A549 (cell line): ENCODE data around the gene MAML3. TPM values are rescaled to one million over a fixed set of nuclear protein-coding genes. Genes with fewer than 3 reads are reported as not detected.

Source experiments
- ATAC-seq, 2 experiments: fragments of 200-7000 bp in 1 of 2; fragments of >200 bp in 1 of 2; cut with Nextera tagmentation in 1 of 2; cut with Tn5 transposase in 1 of 2; 3 replicates each; pipeline versions ENCODE4 v1.8.0 to v1.9.1; 2018 to 2020; ENCODE audit warnings: mild to moderate bottlenecking in 1 of 2, moderate library complexity in 1 of 2
- CTCF ChIA-PET: fragments of 300-600 bp; sonication (Branson Sonifier 250); formaldehyde crosslinking; extraction: SDS; loops from one replicate; lab custom pipeline; 2021; ENCODE audit warnings: antibody characterized with exemption, inconsistent platforms; lab: Yijun Ruan, JAX
- POLR2A ChIA-PET: fragments of 350-600 bp; formaldehyde crosslinking; extraction: SDS; loops from one replicate; lab custom pipeline; 2021; ENCODE audit warnings: antibody characterized with exemption, inconsistent platforms; lab: Yijun Ruan, JAX
- DNase-seq, 2 experiments: peaks; one replicate each; pipeline versions ENCODE4 v3.0.0 to v3.0.0-alpha.2; 2011 to 2016; ENCODE audit warnings: low read depth in 1 of 2, low spot score in 1 of 2
- FAIRE-seq: peaks from 2 replicates; lab custom pipeline; 2011; peaks lifted over from hg19 to GRCh38; lab: Jason Lieb, UNC
- H3K27ac ChIP-seq, 2 experiments: fragments of >200 bp; sonication (Bioruptor Twin); formaldehyde crosslinking; 3 replicates each; pipeline ENCODE4 v1.5.1; 2016 to 2017
- H3K4me1 ChIP-seq: fragments of >200 bp; sonication (Bioruptor Twin); formaldehyde crosslinking; 3 replicates; pipeline ENCODE4 v1.6.1; 2016
- H3K4me2 ChIP-seq: fragments of >200 bp; sonication (Bioruptor Twin); formaldehyde crosslinking; 3 replicates; pipeline ENCODE4 v1.6.1; 2016
- H3K4me3 ChIP-seq: fragments of >200 bp; sonication (Bioruptor Twin); formaldehyde crosslinking; 3 replicates; pipeline ENCODE4 v1.5.1; 2016
- H3K9me3 ChIP-seq: fragments of >200 bp; sonication (Bioruptor Twin); formaldehyde crosslinking; 3 replicates; pipeline ENCODE4 v1.6.1; 2016
- ATOH8 ChIP-seq: fragments of 250-450 bp; sonication (Bioruptor Pico); IDR thresholded peaks from 2 replicates; pipeline ENCODE4 v1.5.0; 2020; ENCODE audit warnings: low read depth, mild to moderate bottlenecking, moderate library complexity
- BHLHE40 ChIP-seq: IDR thresholded peaks from 2 replicates; pipeline ENCODE4 v1.6.1; 2012; ENCODE audit warnings: low read depth, low read length, inconsistent platforms
- CBX8 ChIP-seq: fragments of 200-600 bp; sonication (generic); IDR thresholded peaks from 2 replicates; pipeline ENCODE4 v1.6.1; 2016
- EHMT2 ChIP-seq: fragments of 200-600 bp; sonication (generic); IDR thresholded peaks from 2 replicates; pipeline ENCODE4 v1.6.1; 2016; ENCODE audit warnings: antibody characterized with exemption, low read depth, mild to moderate bottlenecking, moderate library complexity
- ELK1 ChIP-seq: fragments of 150-350 bp; IDR thresholded peaks from 2 replicates; pipeline ENCODE4 v1.6.1; 2014; ENCODE audit warnings: low read depth, mild to moderate bottlenecking, low read length
- EP300 ChIP-seq, 2 experiments: fragments of >200 bp; sonication (Bioruptor Twin); formaldehyde crosslinking; IDR thresholded peaks; 2 replicates in 1 of 2; 3 replicates in 1 of 2; pipeline ENCODE4 v1.6.1; 2016 to 2017
- HDAC2 ChIP-seq: fragments of 200-600 bp; sonication (generic); IDR thresholded peaks from 2 replicates; pipeline ENCODE4 v1.6.1; 2016
- MAFK ChIP-seq: fragments of 450-650 bp; IDR thresholded peaks from 2 replicates; pipeline ENCODE4 v1.6.1; 2014; ENCODE audit not compliant: partially characterized antibody
- MAX ChIP-seq: IDR thresholded peaks from 2 replicates; pipeline ENCODE4 v1.6.1; 2012
- MYC ChIP-seq: IDR thresholded peaks from 2 replicates; pipeline ENCODE4 v1.6.1; 2012; ENCODE audit warnings: mild to moderate bottlenecking, inconsistent platforms, low read length, improper control_type of control experiment, borderline replicate concordance
- NPAS2 ChIP-seq: fragments of 250-450 bp; sonication (Bioruptor Pico); IDR thresholded peaks from 2 replicates; pipeline ENCODE4 v1.8.0; 2022; ENCODE audit warnings: mild to moderate bottlenecking, moderate library complexity, borderline replicate concordance
- NR3C1 ChIP-seq: fragments of >200 bp; sonication (Bioruptor Twin); formaldehyde crosslinking; IDR thresholded peaks from 3 replicates; pipeline ENCODE4 v1.6.1; 2017
- RAD21 ChIP-seq, 2 experiments: fragments of >200 bp in 1 of 2; sonication (Bioruptor Twin) in 1 of 2; formaldehyde crosslinking in 1 of 2; IDR thresholded peaks in 1 of 2; conservative IDR thresholded peaks in 1 of 2; 2 replicates in 1 of 2; 3 replicates in 1 of 2; pipeline ENCODE4 v1.6.1; 2012 to 2018; ENCODE audit warnings: inconsistent platforms in 1 of 2
- REST ChIP-seq: fragments of 200-600 bp; sonication (generic); IDR thresholded peaks from 2 replicates; pipeline ENCODE4 v1.6.1; 2016; ENCODE audit warnings: antibody characterized with exemption, mild to moderate bottlenecking, moderate library complexity
- RNF2 ChIP-seq: fragments of 200-600 bp; sonication (generic); IDR thresholded peaks from 2 replicates; pipeline ENCODE4 v1.6.1; 2016; ENCODE audit warnings: low read depth, mild to moderate bottlenecking, antibody characterized with exemption, moderate library complexity, borderline replicate concordance
- ZC3H11A ChIP-seq: fragments of 450-650 bp; IDR thresholded peaks from 2 replicates; pipeline ENCODE4 v1.6.1; 2014; ENCODE audit warnings: antibody characterized with exemption, mild to moderate bottlenecking
- WGBS: methylation state at CpG from one replicate; pipeline ENCODE4 v1.1.6; 2017; ENCODE audit errors: missing lambda C conversion rate; 5-methylcytosine and 5-hydroxymethylcytosine counted together
- polyA plus RNA-seq, 4 experiments: library from polyadenylated mRNA; depleted of rRNA in 3 of 4; stranded (reverse); fragments of >200 nt; fragmentation: RNase III in 1 of 4; extraction: RNeasy Plus Mini Kit Qiagen cat#74134 plus additional on column Dnase treatment in 1 of 4; gene quantifications; 2 replicates in 3 of 4; 3 replicates in 1 of 4; pipeline ENCODE4 v1.2.3, GENCODE V29; 2011 to 2017

MAML3 gene
- polyA plus RNA-seq, 2 of the 4 experiments (the other 2 are of a cell fraction), result 9.0 to 22.2 TPM

GRCh38 chr4:139763205-139763604, 390.8 kb downstream of the MAML3 start:
- Histone ChIP-seq H3K9me3 (no peaks in the 10 kb centered on the region), H3K27ac (no peak overlapping the region), H3K4me2 (no peak overlapping the region)
- no peak for DNase-seq
- CTCF ChIA-PET, result interaction anchor here (0.5 to 0.8 kb wide), 2 partner anchors 73 to 172 kb away, joined by 3 read pairs; no protein-coding TSS in a partner anchor
- TF ChIP-seq ZC3H11A (no peak), NPAS2 (CRISPR knock-in tag) (no peak), NR3C1 (no peak), BHLHE40 (no peak), ATOH8 (CRISPR knock-in tag) (no peak)
- TF ChIP-seq, all 56 proteins: peak for 0
- POLR2A ChIA-PET, result no interaction called here
- Histone ChIP-seq H3K4me1 (no peaks in the 10 kb centered on the region), H3K4me3 (no peak overlapping the region)
- no peak for FAIRE-seq
- WGBS, result 89% methylated on average over 6 of the region's 6 CpGs
- no peak for ATAC-seq

GRCh38 chr4:139762720-139763119, 391.3 kb downstream of the MAML3 start:
- Histone ChIP-seq H3K4me2 (no peak overlapping the region), H3K27ac (no peak overlapping the region), H3K4me1 (no peaks in the 10 kb centered on the region), H3K4me3 (no peak overlapping the region), H3K9me3 (no peaks in the 10 kb centered on the region)
- ChIA-PET CTCF (no interaction called here), POLR2A (no interaction called here)
- DNase-seq (no peak), ATAC-seq (no peak), FAIRE-seq (no peak)
- 84% methylated on average over 5 of the region's 5 CpGs for WGBS
- TF ChIP-seq EHMT2, result no peak
- no peak for TF ChIP-seq EP300 (IDR thresholded peaks at IDR 0.05)
- no peak for TF ChIP-seq MAFK
- TF ChIP-seq CBX8, result no peak
- TF ChIP-seq MYC, result no peak

GRCh38 chr4:139761461-139761860, 392.5 kb downstream of the MAML3 start:
- H3K4me3 ChIP-seq, result no peak overlapping the region
- POLR2A ChIA-PET, result no interaction called here
- peak; percentile 18 to 31 for DNase-seq
- no peak for FAIRE-seq
- WGBS, result 50% methylated on average over 4 of the region's 4 CpGs
- CTCF ChIA-PET, result no interaction called here
- no peak for TF ChIP-seq REST
- TF ChIP-seq MAX, result no peak
- peak in 1 of 2 experiments; percentile 15; a peak in 1 of 5 replicates for TF ChIP-seq RAD21 (conservative IDR thresholded peaks at IDR 0.05 in 1 of 2, IDR thresholded peaks at IDR 0.05 in 1 of 2)
- TF ChIP-seq HDAC2, result no peak
- TF ChIP-seq RNF2, result no peak
- TF ChIP-seq ELK1, result no peak
- no peaks in the 10 kb centered on the region for H3K4me1 ChIP-seq
- no peak overlapping the region for H3K4me2 ChIP-seq
- ATAC-seq, result peak; percentile 89 to 92
- H3K9me3 ChIP-seq, result no peaks in the 10 kb centered on the region
- no peak overlapping the region for H3K27ac ChIP-seq
